B cell (primary cell): ENCODE measurements around the gene TBCA. TPM values are rescaled to one million over a fixed set of nuclear protein-coding genes. Genes with fewer than 3 reads are reported as not detected.

Experiments used
- ATAC-seq: fragments of 200-7000 bp; cut with Tn5 transposase; one replicate; pipeline ENCODE4 v1.10.0; 2021; ENCODE audit warnings: low read depth, mild to moderate bottlenecking, moderate number of reproducible peaks, moderate library complexity
- CTCF ChIA-PET: fragments of 350-600 bp; sonication (Branson Sonifier 250); formaldehyde crosslinking; loops from one replicate; lab custom pipeline; 2021; ENCODE audit warnings: antibody characterized with exemption, inconsistent platforms; lab: Charles Lee
- POLR2A ChIA-PET: fragments of 350-600 bp; sonication (Branson Sonifier 250); formaldehyde crosslinking; loops from one replicate; lab custom pipeline; 2021; ENCODE audit warnings: antibody characterized with exemption; lab: Charles Lee
- DNase-seq: peaks from one replicate; pipeline ENCODE4 v3.0.0; 2013
- H2AFZ ChIP-seq: 2 replicates; pipeline ENCODE4 v1.6.1; 2012; ENCODE audit warnings: mild to moderate bottlenecking, low read depth, low read length; ENCODE audit not compliant: insufficient read depth, poor library complexity, severe bottlenecking
- H3K27ac ChIP-seq, 2 donors: 1 replicate in 1 of 2; 2 replicates in 1 of 2; pipeline ENCODE4 v1.5.1; 2012 to 2013; ENCODE audit warnings: low read length in 2 of 2, mild to moderate bottlenecking in 2 of 2, moderate library complexity in 1 of 2
- H3K27me3 ChIP-seq, 4 experiments: fragments of 200-600 bp in 1 of 4; sonication (generic) in 1 of 4; replicated peaks in 1 of 4; 1 replicate in 2 of 4; 2 replicates in 2 of 4; pipeline versions ENCODE4 v1.6.1 to v1.7.0; 2013 to 2016; ENCODE audit warnings: low read length in 3 of 4, mild to moderate bottlenecking in 2 of 4, mixed read lengths in 1 of 4, moderate library complexity in 1 of 4; ENCODE audit not compliant: insufficient read depth in 4 of 4, control insufficient read depth in 3 of 4; ENCODE audit errors: control extremely low read depth in 1 of 4
- H3K36me3 ChIP-seq, 2 experiments: replicated peaks in 1 of 2; 1 replicate in 1 of 2; 2 replicates in 1 of 2; pipeline versions ENCODE4 v1.6.1 to v1.7.1; 2013; ENCODE audit warnings: low read length in 1 of 2; ENCODE audit not compliant: insufficient read depth in 2 of 2, control insufficient read depth in 1 of 2; ENCODE audit errors: control extremely low read depth in 1 of 2, extremely low read depth in 1 of 2
- H3K4me1 ChIP-seq, 2 donors: fragments of 200-600 bp in 1 of 2; sonication (generic) in 1 of 2; 1 replicate in 1 of 2; 2 replicates in 1 of 2; pipeline versions ENCODE4 v1.5.1 to v1.6.1; 2013 to 2017; ENCODE audit warnings: low read length in 2 of 2; ENCODE audit not compliant: control insufficient read depth in 2 of 2, insufficient read depth in 2 of 2
- H3K4me2 ChIP-seq: replicated peaks from 2 replicates; pipeline ENCODE3; 2012; ENCODE audit warnings: mild to moderate bottlenecking, low read depth, low read length; ENCODE audit not compliant: poor library complexity, severe bottlenecking
- H3K4me3 ChIP-seq, 5 experiments: fragments of 200-600 bp in 1 of 5; sonication (generic) in 1 of 5; 1 replicate in 3 of 5; 2 replicates in 2 of 5; pipeline versions ENCODE4 v1.5.1 to v1.7.0; 2011 to 2016; ENCODE audit warnings: low read length in 4 of 5, mild to moderate bottlenecking in 4 of 5, low read depth in 2 of 5, control low read depth in 1 of 5, moderate library complexity in 1 of 5; ENCODE audit not compliant: insufficient read depth in 1 of 5; ENCODE audit errors: control extremely low read depth in 1 of 5, extremely low read depth in 1 of 5
- H3K79me2 ChIP-seq: fragments of 200-600 bp; sonication (generic); one replicate; pipeline ENCODE4 v1.6.0; 2016; ENCODE audit warnings: low read length; ENCODE audit not compliant: control insufficient read depth, insufficient read depth
- H3K9ac ChIP-seq: fragments of 200-600 bp; sonication (generic); 2 replicates; pipeline ENCODE4 v1.6.1; 2017; ENCODE audit warnings: mild to moderate bottlenecking, low read length, moderate library complexity
- H3K9me3 ChIP-seq, 3 donors: one replicate each; pipeline versions ENCODE4 v1.6.1 to v1.7.1; 2013; ENCODE audit warnings: low read length in 2 of 3; ENCODE audit not compliant: control insufficient read depth in 2 of 3, insufficient read depth in 1 of 3; ENCODE audit errors: control extremely low read depth in 1 of 3
- H4K20me1 ChIP-seq: 2 replicates; pipeline ENCODE4 v1.6.0; 2012; ENCODE audit warnings: mild to moderate bottlenecking, low read length; ENCODE audit not compliant: insufficient read depth, control insufficient read depth, poor library complexity, severe bottlenecking
- H3K27ac Mint-ChIP-seq: one replicate; pipeline ENCODE4 v1.8.0; 2021; ENCODE audit warnings: mixed read lengths
- H3K27me3 Mint-ChIP-seq: one replicate; pipeline ENCODE4 v1.8.0; 2021; ENCODE audit warnings: mixed read lengths
- H3K4me1 Mint-ChIP-seq: one replicate; pipeline ENCODE4 v1.8.0; 2021; ENCODE audit warnings: mixed read lengths
- H3K4me3 Mint-ChIP-seq: one replicate; pipeline ENCODE4 v1.8.0; 2021; ENCODE audit warnings: mixed read lengths
- H3K9me3 Mint-ChIP-seq: one replicate; pipeline ENCODE4 v1.8.0; 2022; ENCODE audit warnings: mixed read lengths; ENCODE audit not compliant: insufficient read depth
- EZH2 ChIP-seq: IDR thresholded peaks from 2 replicates; pipeline ENCODE4 v1.6.1; 2012; ENCODE audit warnings: borderline replicate concordance, low read depth, mild to moderate bottlenecking, moderate library complexity, low read length; ENCODE audit not compliant: insufficient read depth, poor library complexity, severe bottlenecking
- WGBS: methylation state at CpG from one replicate; pipeline ENCODE4 v1.1.5; 2013; ENCODE audit warnings: missing lambda C conversion rate; ENCODE audit not compliant: insufficient coverage; 5-methylcytosine and 5-hydroxymethylcytosine counted together
- intact Hi-C: fragments of 100-400 bp; cut with micrococcal nuclease; formaldehyde crosslinking; loops from one replicate; pipeline ENCODE4 v1.10.0; 2022
- polyA plus RNA-seq: library from polyadenylated mRNA; depleted of rRNA; stranded (reverse); fragments of >200 nt; gene quantifications from 2 replicates; pipeline ENCODE4 v1.2.3, GENCODE V29; 2012
- total RNA-seq, 2 donors: library from RNA; stranded (reverse); fragments of 120-200 nt in 1 of 2; gene quantifications; 1 replicate in 1 of 2; 2 replicates in 1 of 2; pipeline versions ENCODE4 v1.2.3 to v1.2.4, GENCODE V29; 2013 to 2022
- TF ChIP-seq, protein P1 (sequence below): fragments of 200-600 bp; IDR thresholded peaks from one replicate; pipeline ENCODE4 v1.8.0; 2022; ENCODE audit warnings: antibody characterized with exemption, mild to moderate bottlenecking

Gene TBCA
- total and polyA plus RNA-seq, 2 donors (not counting 1 experiment from before 2014, with no cell fraction given) = 22.3 to 110 TPM

DNA sequence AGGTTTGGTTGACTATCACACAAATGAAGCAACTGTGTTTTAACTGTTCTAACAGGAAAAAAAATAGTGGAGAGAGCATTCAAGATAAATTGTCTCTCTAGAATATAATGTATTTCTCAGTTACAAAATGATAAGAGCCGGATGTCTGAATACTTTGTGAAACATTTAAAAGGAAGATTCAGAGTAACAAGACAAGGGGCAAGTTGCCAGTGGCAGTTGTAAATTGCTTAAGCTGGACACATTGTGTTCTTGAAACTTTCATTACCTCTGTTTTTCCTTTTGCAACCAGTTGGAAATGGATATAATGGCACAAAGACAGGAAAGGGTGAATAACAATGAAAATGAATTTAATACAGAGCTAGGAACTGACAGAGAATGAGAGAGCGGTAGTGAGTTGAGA, 15.2 kb upstream of the TBCA start:
- intact Hi-C loops = no loop called here
- Histone ChIP-seq H3K4me1 (no peaks in the 10 kb centered on the region), H3K36me3 (no peaks in the 10 kb centered on the region), H3K4me2 (no peak overlapping the region), H3K4me3 (no peak overlapping the region), H3K9ac (no peak overlapping the region), H3K27ac (no peak overlapping the region), H3K9me3 (peaks cover 0 to 2% (median 0%) of the 10 kb centered on the region in 3 donors), H3K27me3 (no peaks in the 10 kb centered on the region), H4K20me1 (no peaks in the 10 kb centered on the region), H2AFZ (no peak overlapping the region), H3K79me2 (no peaks in the 10 kb centered on the region)
- WGBS = 100% methylated on average over 1 of the region's 2 CpGs
- Mint-ChIP-seq H3K27ac (no peak overlapping the region), H3K9me3 (no peaks in the 10 kb centered on the region), H3K4me1 (no peaks in the 10 kb centered on the region), H3K27me3 (peaks cover 13% of the 10 kb centered on the region), H3K4me3 (no peak overlapping the region)
- ChIA-PET CTCF (no interaction called here), POLR2A (no interaction called here)
- DNase-seq (no peak), ATAC-seq (no peak)
- TF ChIP-seq EZH2 = no peak
- TF ChIP-seq, protein P1, sequence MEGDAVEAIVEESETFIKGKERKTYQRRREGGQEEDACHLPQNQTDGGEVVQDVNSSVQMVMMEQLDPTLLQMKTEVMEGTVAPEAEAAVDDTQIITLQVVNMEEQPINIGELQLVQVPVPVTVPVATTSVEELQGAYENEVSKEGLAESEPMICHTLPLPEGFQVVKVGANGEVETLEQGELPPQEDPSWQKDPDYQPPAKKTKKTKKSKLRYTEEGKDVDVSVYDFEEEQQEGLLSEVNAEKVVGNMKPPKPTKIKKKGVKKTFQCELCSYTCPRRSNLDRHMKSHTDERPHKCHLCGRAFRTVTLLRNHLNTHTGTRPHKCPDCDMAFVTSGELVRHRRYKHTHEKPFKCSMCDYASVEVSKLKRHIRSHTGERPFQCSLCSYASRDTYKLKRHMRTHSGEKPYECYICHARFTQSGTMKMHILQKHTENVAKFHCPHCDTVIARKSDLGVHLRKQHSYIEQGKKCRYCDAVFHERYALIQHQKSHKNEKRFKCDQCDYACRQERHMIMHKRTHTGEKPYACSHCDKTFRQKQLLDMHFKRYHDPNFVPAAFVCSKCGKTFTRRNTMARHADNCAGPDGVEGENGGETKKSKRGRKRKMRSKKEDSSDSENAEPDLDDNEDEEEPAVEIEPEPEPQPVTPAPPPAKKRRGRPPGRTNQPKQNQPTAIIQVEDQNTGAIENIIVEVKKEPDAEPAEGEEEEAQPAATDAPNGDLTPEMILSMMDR = no peak

DNA sequence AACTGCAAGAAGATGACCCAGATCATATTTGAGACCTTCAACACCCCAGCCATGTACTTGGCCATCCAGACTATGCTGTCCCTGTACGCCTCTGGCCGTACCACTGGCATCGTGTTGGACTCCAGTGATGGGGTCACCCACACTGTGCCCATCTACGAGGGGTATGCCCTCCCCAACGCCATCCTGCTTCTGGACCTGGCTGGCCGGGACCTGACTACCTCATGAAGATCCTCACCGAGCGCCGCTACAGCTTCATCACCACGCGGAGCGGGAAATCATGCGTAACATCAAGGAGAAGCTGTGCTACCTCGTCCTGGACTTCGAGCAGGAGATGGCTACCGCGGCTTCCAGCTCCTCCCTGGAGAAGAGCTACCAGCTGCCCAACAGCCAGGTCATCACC, 9.1 kb upstream of the TBCA start:
- TF ChIP-seq, protein P1 = no peak
- no peak for TF ChIP-seq EZH2
- DNase-seq (no peak), ATAC-seq (no peak)
- no peak overlapping the region for H3K27ac Mint-ChIP-seq
- peaks cover 6% of the 10 kb centered on the region for H3K27me3 Mint-ChIP-seq
- Histone ChIP-seq H3K27ac (no peak overlapping the region), H3K9me3 (peaks cover 0 to 4% (median 0%) of the 10 kb centered on the region in 3 donors), H3K4me1 (no peaks in the 10 kb centered on the region), H3K36me3 (no peaks in the 10 kb centered on the region), H3K79me2 (no peaks in the 10 kb centered on the region), H3K4me2 (no peak overlapping the region), H2AFZ (no peak overlapping the region), H3K9ac (no peak overlapping the region), H3K4me3 (no peak overlapping the region), H4K20me1 (no peaks in the 10 kb centered on the region), H3K27me3 (no peaks in the 10 kb centered on the region)
- no peaks in the 10 kb centered on the region for H3K4me1 Mint-ChIP-seq
- intact Hi-C loops = no loop called here
- POLR2A ChIA-PET = no interaction called here
- H3K4me3 Mint-ChIP-seq = no peak overlapping the region
- CTCF ChIA-PET = no interaction called here
- WGBS = 94% methylated on average over 17 of the region's 17 CpGs
- no peaks in the 10 kb centered on the region for H3K9me3 Mint-ChIP-seq
